Astrocyte of the cerebellum (primary cell): ENCODE data around the gene TMEM270.
"Not testable (repeated sequence)": the region's sequence is repeated elsewhere in the genome, so short reads cannot be mapped to it uniquely, and the experiment has no call there.

ENCODE experiments used
- DNase-seq: peaks from one replicate; pipeline ENCODE4 v3.0.0-alpha.2; 2011; ENCODE audit warnings: low read depth
- H3K4me3 ChIP-seq: 2 replicates; pipeline ENCODE4 v1.5.1; 2011; ENCODE audit warnings: mild to moderate bottlenecking, low read depth, low read length, moderate library complexity
- CTCF ChIP-seq: IDR thresholded peaks from 2 replicates; pipeline ENCODE4 v1.5.1; 2012; ENCODE audit warnings: low read length, low read depth, moderate library complexity, mild to moderate bottlenecking; ENCODE audit errors: missing control alignments
- in situ Hi-C: cut with HindIII; loops from 2 replicates; pipeline ENCODE4 v1.10.0; 2017; ENCODE audit warnings: low sequenced_read_pairs

TMEM270 gene

GRCh38 chr7:73876361-73876760 lies 15.4 kb downstream of the TMEM270 start:
- no peak for DNase-seq
- no peak overlapping the region for H3K4me3 ChIP-seq
- in situ Hi-C loops: no loop called here
- no peak for TF ChIP-seq CTCF

- TF ChIP-seq CTCF: no peak
- DNase-seq: no peak
- in situ Hi-C loops: no loop called here
- H3K4me3 ChIP-seq: no peak overlapping the region
Measured at GRCh38 chr7:73876973-73877372, 16.0 kb downstream of the TMEM270 start.

- in situ Hi-C loops: no loop called here
- H3K4me3 ChIP-seq: no peak overlapping the region
- TF ChIP-seq CTCF: no peak
- no peak for DNase-seq
Measured at GRCh38 chr7:73879977-73880681, 19.2 kb downstream of the TMEM270 start.

- in situ Hi-C loops: no loop called here
- no peak for TF ChIP-seq CTCF
- DNase-seq: no peak
- H3K4me3 ChIP-seq: no peak overlapping the region
Measured at GRCh38 chr7:73880755-73881328, 19.9 kb downstream of the TMEM270 start.

- no peak for DNase-seq
- in situ Hi-C loops: no loop called here
- no peak overlapping the region for H3K4me3 ChIP-seq
- no peak for TF ChIP-seq CTCF
Measured at GRCh38 chr7:73881352-73882046, 20.5 kb downstream of the TMEM270 start.

GRCh38 chr7:73882047-73882402 lies 21.1 kb downstream of the TMEM270 start:
- no peak for DNase-seq
- in situ Hi-C loops: no loop called here
- TF ChIP-seq CTCF: no peak
- no peak overlapping the region for H3K4me3 ChIP-seq

GRCh38 chr7:73884867-73885422 lies 24.0 kb downstream of the TMEM270 start:
- in situ Hi-C loops, DNase-seq, H3K4me3 ChIP-seq: not testable (repeated sequence)
